Measurements from ENCODE around the gene OR4M1.

- TF ChIP-seq CTCF (IDR thresholded peaks at IDR 0.05; ENCODE audit: low read depth, low read length): no peak
- TF ChIP-seq EZH2phosphoT487 (IDR thresholded peaks at IDR 0.05; ENCODE audit: low read depth): no peak
These were observed 19.1 kb upstream of the OR4M1 start for GRCh38 chr14:19754172-19754571.

Measured in OCI-LY3 (cell line).